HG02623 (cell line): Measurements from ENCODE around the gene HNF1A.
"Not testable (repeated sequence)": the region's sequence is repeated elsewhere in the genome, so short reads cannot be mapped to it uniquely, and the experiment has no call there.

Source experiments
- ATAC-seq: cut with Tn5 transposase; IDR thresholded peaks from one replicate; pipeline ENCODE4 v1.9.1; 2021; ENCODE audit warnings: moderate library complexity; ENCODE audit not compliant: unreplicated experiment

Gene HNF1A

DNA sequence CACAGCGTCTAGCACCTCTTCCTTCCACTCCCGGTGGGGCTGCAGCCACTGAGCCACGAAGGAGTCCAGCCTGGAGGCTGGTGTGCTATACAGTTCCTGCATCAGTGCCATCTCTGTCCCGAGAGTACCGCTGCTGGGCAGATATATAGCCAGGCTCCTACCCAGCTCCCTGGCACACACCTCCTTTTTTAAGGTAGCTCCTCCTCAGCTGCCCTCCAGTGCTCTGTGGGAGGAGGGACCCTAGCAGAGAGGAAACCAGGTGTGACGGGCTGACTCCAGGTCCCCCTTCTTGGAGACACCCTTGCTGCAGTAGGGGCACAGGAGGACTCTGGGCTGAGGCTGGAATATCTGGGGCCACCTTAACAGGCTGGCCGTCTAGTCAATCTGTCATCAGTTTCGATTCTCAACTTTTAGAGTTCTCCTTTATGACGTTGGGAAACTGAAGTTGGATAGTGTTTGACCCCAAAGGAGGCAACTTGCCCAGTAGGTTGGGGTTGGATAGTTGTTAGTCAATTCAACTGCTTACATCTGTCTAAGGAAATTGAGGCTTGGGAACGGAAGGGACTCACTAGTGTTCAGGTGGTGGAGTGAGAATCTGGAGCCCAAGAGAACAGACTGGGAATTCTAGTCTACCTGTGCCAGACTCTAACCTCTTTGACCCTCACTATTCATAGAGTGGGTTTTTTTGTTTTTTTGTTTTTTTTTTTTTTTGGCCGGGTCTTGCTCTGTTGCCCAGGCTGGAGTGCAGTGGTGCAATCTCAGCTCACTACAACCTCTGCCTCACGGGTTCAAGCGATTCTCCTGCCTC is 60.7 kb downstream of the HNF1A start, which contains the start of gene OASL:
OASL (minus strand) TSS at position 386 of the 808 bp plus-strand sequence; CDS start at position 111, 275 bp downstream.
- peak; percentile 75 for ATAC-seq

DNA sequence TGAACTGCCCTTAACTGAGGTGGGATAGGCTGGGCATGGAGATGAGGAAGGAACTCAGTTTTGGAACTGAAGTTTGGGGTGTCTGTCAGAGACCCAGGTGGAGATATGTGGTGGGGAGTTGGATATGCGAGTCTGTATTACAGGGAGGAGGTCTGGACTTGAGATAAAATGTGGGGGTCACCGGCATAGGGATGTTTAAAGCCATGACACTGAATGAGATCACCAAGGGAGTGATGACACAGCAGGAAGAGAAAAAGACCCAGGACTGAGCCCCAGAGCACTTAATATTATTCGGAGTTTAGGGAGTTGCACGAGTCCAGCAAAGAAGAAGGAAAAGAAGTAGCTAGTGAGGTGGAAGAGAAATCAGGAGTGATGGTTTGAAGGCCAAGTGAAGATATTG is 64.7 kb downstream of the HNF1A start:
- ATAC-seq, result no peak

DNA sequence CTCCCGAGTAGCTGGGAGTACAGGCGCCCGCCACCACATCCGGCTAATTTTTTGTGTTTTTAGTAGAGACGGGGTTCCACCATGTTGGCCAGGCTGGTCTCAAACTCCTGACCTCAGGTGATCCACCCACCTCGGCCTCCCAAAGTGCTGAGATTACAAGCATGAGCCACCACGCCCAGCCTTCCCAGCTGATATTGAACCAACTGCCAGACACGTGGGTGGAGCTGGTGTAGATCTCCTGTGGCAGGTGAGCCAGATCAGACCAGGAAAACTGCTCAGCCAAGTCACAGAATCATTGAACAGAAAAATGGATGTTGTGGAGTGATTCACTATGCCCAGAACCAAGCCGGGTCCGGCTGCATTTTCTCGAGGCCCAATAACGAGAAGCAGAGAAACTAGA is 69.1 kb downstream of the HNF1A start:
- not testable (repeated sequence) for ATAC-seq

DNA sequence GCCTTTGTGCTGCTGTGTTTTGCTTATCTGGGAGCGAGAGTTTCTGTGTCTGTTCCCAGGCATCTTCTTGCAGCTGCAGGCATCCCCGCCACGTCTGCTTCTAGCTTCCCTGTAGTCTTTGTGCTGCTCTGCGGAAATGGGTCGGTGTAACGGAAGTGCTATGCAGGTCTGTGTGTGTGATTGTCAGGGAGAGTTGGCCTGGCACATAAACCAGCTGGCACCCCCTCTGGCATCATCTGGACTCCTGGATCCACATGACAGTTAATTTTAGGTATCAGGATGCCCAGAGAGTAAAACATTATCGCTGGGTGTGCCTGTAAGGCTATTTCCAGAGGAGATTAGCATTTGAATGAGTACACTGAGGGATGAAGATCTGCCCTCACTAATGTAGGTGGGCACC is 70.1 kb downstream of the HNF1A start:
- ATAC-seq, result no peak

DNA sequence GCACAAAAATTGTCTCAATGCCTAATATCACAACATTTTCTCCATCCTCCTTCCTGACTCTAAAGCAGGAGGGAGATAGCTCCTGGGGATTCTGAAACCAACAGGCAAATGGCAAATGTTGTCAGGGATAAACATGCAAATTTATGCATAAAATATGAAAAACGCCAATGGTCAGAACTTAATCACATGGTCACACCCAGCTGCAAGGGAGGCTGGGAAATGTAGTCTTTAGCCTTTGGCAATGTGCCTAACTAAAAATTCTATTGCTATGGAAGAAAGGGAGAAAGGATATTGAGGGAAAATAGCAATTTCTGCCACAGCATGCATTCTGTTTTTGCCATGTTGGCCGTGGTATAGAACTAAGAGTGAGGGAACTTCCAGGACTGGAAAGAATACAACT is 72.4 kb downstream of the HNF1A start:
- ATAC-seq, result no peak
